Measurements from ENCODE around the gene ANKRD11.

The ANKRD11 gene

GRCh38 chr16:89371968-89372634 lies 118.3 kb downstream of the ANKRD11 start:
- FAIRE-seq (no peak), DNase-seq (ENCODE audit: insufficient read length, low spot score) (no peak)
- TF ChIP-seq CTCF (IDR thresholded peaks at IDR 0.05; ENCODE audit: insufficient read depth, missing control alignments): no peak

GRCh38 chr16:89371386-89371785 lies 119.0 kb downstream of the ANKRD11 start:
- DNase-seq (ENCODE audit: insufficient read length, low spot score) (no peak), FAIRE-seq (no peak)
- TF ChIP-seq CTCF (IDR thresholded peaks at IDR 0.05; ENCODE audit: insufficient read depth, missing control alignments): no peak

- TF ChIP-seq CTCF (IDR thresholded peaks at IDR 0.05; ENCODE audit: insufficient read depth, missing control alignments): no peak
- DNase-seq (ENCODE audit: insufficient read length, low spot score) (no peak), FAIRE-seq (no peak)
Observed at GRCh38 chr16:89370601-89371000, 119.8 kb downstream of the ANKRD11 start.

GRCh38 chr16:89370081-89370511 lies 120.3 kb downstream of the ANKRD11 start:
- no peak for TF ChIP-seq CTCF (IDR thresholded peaks at IDR 0.05; ENCODE audit: insufficient read depth, missing control alignments)
- DNase-seq (ENCODE audit: insufficient read length, low spot score) (no peak), FAIRE-seq (no peak)

- DNase-seq (ENCODE audit: insufficient read length, low spot score) (no peak), FAIRE-seq (no peak)
- no peak for TF ChIP-seq CTCF (IDR thresholded peaks at IDR 0.05; ENCODE audit: insufficient read depth, missing control alignments)
Observed at GRCh38 chr16:89369266-89369895, 121.0 kb downstream of the ANKRD11 start.

GRCh38 chr16:89368604-89369249 lies 121.6 kb downstream of the ANKRD11 start:
- FAIRE-seq (no peak), DNase-seq (ENCODE audit: insufficient read length, low spot score) (no peak)
- no peak for TF ChIP-seq CTCF (IDR thresholded peaks at IDR 0.05; ENCODE audit: insufficient read depth, missing control alignments)

- no peak for TF ChIP-seq CTCF (IDR thresholded peaks at IDR 0.05; ENCODE audit: insufficient read depth, missing control alignments)
- DNase-seq (ENCODE audit: insufficient read length, low spot score) (no peak), FAIRE-seq (no peak)
Observed at GRCh38 chr16:89367538-89367915, 122.8 kb downstream of the ANKRD11 start.

Data from D721Med (cell line).